HG03196 (cell line): Measurements from ENCODE around the gene PDE6B.

Experiments
- ATAC-seq: cut with Tn5 transposase; IDR thresholded peaks from one replicate; pipeline ENCODE4 v1.9.1; 2021; ENCODE audit not compliant: unreplicated experiment

Gene PDE6B

DNA sequence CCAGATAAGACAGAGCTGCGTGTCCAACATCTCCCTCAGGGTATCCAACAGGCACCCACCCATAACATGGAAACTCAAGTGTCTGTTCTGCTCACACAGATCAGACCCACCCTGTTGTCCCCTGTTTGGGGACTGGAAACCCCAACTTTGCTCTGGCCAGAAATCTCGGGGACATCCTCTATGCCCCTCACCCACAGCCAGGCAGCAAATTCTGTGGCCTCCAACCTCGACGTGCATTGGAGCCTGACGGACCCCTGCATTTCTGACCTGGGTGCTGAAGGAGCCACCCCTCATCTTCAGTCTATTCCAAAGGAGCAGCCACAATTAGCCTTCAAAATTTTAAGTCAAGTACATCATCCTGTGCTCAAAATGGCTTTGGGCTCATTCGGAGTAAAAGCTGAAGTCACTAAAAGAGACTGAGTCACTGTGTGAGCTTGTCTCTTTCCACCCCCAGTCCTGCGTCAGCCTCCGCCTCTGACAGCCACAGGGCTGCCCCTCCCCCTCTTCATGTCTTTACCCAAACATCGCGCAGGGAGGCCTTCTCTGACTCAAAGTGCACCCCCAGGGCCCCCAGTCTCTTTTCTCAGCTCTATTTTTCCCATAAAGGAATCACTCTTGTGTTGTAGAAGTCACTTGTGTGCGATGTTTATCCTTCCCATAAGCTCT, 24.4 kb upstream of the PDE6B start:
- ATAC-seq = no peak

- no peak for ATAC-seq
Observed at GRCh38 chr4:601612-602558, 23.5 kb upstream of the PDE6B start.

DNA sequence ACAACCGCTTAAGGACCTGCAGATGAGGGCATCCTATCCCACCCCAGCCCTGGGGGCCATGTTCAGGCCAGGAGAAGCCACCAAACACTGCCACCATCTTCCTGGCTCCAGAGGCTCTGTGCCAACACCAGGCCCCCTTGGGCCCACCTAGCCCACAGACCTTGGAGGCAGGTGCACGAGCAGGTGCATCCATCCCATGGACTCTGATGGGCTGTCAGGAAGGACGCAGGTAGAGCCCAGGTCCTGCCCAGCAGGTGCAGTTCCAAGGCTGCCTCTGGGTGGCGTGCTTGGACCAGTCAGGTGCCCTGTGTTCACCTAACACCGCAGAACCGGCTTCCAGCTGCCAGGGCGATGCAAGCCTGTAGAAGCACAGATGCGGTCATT, 22.8 kb upstream of the PDE6B start:
- no peak for ATAC-seq

DNA sequence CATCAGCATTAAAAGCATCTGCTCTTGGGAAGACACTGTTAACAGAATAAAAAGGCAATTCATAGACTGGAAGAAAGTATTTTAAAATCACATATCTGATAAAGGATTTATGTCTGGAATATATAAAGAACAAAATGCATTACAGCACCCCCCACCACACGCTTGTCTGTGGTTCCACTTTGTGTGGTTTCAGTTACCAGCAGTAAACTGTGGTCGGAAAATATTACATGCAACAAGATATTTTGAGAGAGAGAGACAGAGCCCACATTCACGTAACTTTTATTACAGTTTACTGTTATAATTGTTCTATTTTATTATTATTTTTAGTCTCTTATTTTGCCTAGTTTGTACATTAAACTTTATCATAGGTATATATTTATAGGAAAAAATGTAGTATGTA, 21.2 kb upstream of the PDE6B start:
- ATAC-seq = no peak

- no peak for ATAC-seq
Observed at GRCh38 chr4:605702-606425, 19.5 kb upstream of the PDE6B start.

GRCh38 chr4:608236-608635, 17.1 kb upstream of the PDE6B start:
- ATAC-seq = no peak

DNA sequence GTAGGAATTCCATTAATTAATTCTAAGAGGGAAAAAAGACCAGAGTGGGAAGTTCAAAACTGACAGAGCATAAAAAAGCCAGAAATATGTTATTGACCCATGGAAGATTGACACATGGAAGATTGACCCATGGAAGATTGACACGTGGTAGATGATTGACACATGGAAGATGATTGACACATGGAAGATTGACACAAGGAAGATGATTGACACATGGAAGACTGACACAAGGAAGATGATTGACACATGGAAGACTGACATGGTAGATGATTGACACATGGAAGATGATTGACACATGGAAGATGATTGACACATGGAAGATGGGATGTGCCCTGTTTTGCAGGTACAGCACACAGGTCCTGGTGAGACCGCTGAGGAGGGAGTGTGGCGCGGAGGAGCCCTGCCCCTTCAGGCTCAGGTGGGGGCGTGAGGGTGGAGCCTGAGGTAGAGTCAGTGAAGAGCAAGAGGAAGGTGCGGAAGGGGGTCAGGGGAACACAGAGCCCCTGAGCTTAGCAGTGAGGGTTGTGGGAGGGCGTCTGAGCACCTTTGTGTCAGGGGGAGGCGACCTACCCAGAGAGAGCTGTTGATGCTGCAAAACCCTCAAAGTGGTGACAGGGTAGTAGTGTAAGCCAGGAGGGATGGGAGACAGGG, 15.8 kb upstream of the PDE6B start:
- no peak for ATAC-seq

DNA sequence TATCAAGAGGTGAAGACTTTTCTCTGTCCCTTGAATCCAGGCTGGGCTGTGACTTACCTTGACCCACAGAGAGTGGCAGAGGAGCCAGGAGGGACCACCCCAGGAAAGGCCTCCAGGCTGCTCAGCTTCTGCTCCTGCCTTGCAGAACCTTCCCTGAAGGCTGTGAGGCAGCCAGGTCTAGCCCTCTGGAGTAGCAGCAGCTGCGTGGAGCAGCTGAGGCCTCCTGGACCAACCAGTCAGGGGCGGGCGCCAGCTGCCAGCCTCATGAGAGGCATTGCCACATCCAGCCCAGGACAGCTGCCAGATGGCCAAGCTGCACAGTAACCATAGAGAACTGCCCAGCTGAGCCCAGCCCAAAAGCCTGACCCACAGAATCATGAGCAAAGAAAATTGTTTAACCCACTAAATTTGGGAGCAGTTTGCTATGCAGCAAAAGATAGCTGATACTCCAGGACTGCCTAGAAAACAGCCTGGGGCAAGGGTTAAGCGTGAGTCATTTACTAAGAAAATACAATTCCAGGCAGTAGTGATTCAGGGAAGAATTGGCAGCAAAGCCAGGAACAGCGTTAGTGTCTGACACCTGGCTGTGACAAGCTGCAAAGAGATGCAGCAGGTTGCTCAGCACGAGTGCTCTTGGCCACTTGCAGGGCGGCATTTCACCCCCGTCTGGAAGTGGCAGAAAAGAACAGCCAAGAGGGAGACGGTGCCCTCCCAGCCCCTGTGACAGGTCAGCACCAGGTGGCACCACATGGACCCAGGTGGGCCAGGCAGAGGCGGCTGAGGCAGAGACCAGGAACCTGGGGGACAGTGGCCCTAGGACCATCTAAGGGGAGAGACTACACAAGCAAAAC, 14.7 kb upstream of the PDE6B start:
- no peak for ATAC-seq

- no peak for ATAC-seq
Observed at GRCh38 chr4:612052-612748, 13.2 kb upstream of the PDE6B start.

DNA sequence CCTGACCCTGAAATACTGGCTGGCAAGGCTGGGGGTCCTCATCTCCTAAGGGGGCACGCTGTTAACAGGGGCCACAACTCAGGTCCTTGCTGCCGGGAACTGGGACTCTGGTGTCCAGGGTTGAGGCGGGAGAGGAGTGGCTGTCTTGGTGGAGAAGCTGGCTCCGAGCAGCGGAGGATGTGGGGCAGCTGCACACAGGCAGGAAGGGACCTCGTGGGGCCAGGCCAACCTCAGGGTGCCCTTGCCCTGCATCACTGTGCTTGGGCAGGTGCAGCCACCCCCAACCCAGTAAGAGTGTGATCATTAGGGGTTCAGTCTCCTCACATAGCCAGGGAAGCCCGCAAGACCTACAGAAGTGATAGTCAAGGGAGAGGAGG, 12.6 kb upstream of the PDE6B start:
- no peak for ATAC-seq

DNA sequence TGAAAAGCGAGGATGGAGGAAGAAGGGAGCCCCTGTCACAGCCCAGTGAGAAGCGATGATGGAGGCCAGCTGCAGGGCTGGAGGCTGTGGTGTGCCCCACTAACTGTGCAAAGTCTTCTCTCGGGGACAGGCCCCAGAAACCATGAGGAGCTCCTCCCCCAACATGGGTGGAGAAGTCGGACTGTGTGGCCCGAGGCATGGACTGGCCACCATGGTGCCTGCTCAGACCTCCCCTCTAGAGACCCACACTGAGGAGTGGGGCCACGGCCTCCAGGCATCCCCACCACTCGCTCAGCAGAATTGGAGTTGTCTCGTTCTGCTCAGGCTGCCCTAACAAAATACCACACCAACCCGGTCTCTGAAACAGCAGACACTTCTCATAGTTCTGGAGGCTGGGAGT, 12.2 kb upstream of the PDE6B start:
- ATAC-seq = no peak

DNA sequence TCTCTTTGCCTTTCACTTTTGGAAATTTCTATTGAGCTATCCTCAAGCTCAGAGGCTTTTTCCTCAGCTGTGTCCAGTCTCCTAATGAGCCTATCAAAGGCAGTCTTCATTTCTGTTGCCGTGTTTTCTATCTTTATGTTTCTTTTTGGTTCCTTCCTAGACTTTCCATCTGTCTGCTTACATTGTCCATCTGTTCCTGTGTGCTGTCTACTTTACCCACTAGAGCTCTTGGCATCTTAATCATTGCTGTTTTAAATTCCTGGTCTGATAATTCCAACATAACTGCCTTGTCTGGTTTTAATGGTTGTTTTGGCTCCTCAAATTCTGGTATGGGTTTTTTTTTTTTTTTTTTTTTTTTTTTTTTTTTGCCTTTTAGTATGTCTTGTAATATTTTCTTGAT, 9.3 kb upstream of the PDE6B start:
- ATAC-seq = no peak

DNA sequence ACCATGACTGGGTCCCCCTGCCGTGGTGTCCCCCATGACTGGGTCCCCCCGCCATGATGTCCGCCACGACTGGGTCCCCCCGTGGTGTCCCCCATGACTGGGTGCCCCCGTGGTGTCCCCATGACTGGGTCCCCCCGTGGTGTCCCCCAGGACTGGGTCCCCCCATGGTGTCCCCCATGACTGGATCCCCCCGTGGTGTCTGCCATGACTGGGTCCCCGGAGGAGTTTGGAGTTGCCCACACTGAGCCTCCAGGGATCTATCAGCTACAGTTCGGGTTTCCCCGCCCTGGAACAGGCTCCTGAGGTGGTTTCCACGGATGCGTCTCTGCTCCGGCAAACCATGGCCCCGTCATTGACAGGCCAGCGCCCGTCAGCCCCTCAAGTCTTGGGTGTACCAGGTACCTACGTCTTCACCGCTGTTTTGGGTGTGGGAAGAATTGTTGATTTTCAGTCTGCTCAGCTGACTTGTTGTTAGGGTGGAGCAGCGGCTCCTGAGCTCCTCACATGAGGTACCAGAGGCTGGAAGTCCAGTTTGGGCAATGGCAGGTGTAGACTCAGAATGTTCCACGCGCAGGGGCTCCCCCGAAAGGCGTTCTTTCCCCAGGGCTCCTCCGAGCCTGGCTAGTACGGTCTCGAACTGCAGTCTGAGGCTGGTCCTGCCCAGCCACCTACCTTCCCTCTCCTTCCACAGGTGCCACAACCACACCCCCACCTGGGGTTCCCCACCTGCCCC, 8.3 kb upstream of the PDE6B start:
- ATAC-seq = no peak

GRCh38 chr4:617644-618641, 7.4 kb upstream of the PDE6B start:
- no peak for ATAC-seq

DNA sequence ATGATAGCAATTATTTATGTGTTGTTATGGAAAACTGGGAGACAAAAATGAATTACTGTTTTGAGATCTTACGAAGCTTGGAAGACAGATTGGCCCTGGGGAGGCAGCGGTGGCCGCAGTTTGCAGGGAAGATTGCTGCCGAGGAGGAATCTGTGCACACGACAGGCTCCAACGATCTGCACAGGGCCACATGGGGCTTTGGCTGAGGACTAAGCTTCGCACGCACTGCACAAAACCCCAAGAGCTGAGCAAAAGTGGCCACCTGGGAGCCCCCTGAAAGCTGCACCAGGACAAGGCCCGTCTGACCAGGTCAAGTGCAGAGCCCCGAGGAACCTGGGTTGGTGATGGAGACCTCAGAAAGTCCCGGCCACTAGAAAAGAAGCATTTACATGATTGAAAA, 5.2 kb upstream of the PDE6B start:
- ATAC-seq = no peak

- ATAC-seq = no peak
Observed at GRCh38 chr4:620851-621261, 4.5 kb upstream of the PDE6B start.

- no peak for ATAC-seq
Observed at GRCh38 chr4:621296-622070, 3.9 kb upstream of the PDE6B start.
